HepG2 (cell line): ENCODE results near the gene OR1F1. TPM values are rescaled to one million over a fixed set of nuclear protein-coding genes. Genes with fewer than 3 reads are reported as not detected.

Experiments used
- CEBPG ChIP-seq: IDR thresholded peaks from 2 replicates; pipeline ENCODE4 v1.6.1; 2016
- HDAC6 ChIP-seq: fragments of 200-600 bp; sonication (generic); IDR thresholded peaks from 2 replicates; pipeline ENCODE4 v1.7.0; 2017; ENCODE audit warnings: mild to moderate bottlenecking, antibody characterized with exemption, low read length, low read depth
- HES4 ChIP-seq: sonication (generic); formaldehyde crosslinking; IDR thresholded peaks from 2 replicates; pipeline ENCODE4 v1.9.0; 2021; ENCODE audit warnings: mild to moderate bottlenecking, missing genetic modification reagents, borderline replicate concordance
- KDM5A ChIP-seq: fragments of 200-600 bp; sonication (generic); IDR thresholded peaks from 2 replicates; pipeline ENCODE4 v1.7.0; 2018; ENCODE audit warnings: antibody characterized with exemption, mild to moderate bottlenecking, low read length, borderline replicate concordance
- MIXL1 ChIP-seq: IDR thresholded peaks from 2 replicates; pipeline ENCODE4 v1.6.1; 2016
- MTA3 ChIP-seq: sonication (generic); formaldehyde crosslinking; IDR thresholded peaks from 2 replicates; pipeline ENCODE4 v1.4.0; 2020; ENCODE audit warnings: missing genetic modification reagents
- NFATC3 ChIP-seq: sonication (generic); formaldehyde crosslinking; IDR thresholded peaks from 2 replicates; pipeline ENCODE4 v1.5.1; 2020; ENCODE audit warnings: mild to moderate bottlenecking, missing genetic modification reagents
- NR3C1 ChIP-seq: sonication (generic); formaldehyde crosslinking; IDR thresholded peaks from 2 replicates; pipeline ENCODE4 v1.4.0; 2020; ENCODE audit warnings: missing genetic modification reagents
- RFX1 ChIP-seq: fragments of 450-650 bp; IDR thresholded peaks from 2 replicates; pipeline ENCODE4 v1.6.1; 2017
- SNRNP70 ChIP-seq: fragments of 200-400 bp; formaldehyde crosslinking; IDR thresholded peaks from 2 replicates; pipeline ENCODE4 v1.6.1; 2017; ENCODE audit warnings: mild to moderate bottlenecking, low read depth, low read length, moderate library complexity
- TEAD3 ChIP-seq: optimal IDR thresholded peaks from 2 replicates; pipeline ENCODE3; 2016; ENCODE audit warnings: borderline replicate concordance
- TSC22D2 ChIP-seq: sonication (generic); formaldehyde crosslinking; IDR thresholded peaks from 2 replicates; pipeline ENCODE4 v1.5.1; 2020; ENCODE audit warnings: missing genetic modification reagents, mild to moderate bottlenecking, borderline replicate concordance
- ZBTB1 ChIP-seq: sonication (generic); formaldehyde crosslinking; IDR thresholded peaks from 2 replicates; pipeline ENCODE4 v1.4.0; 2020; ENCODE audit warnings: missing genetic modification reagents, borderline replicate concordance
- ZEB1 ChIP-seq: IDR thresholded peaks from 2 replicates; pipeline ENCODE4 v1.6.1; 2012; ENCODE audit warnings: mild to moderate bottlenecking, low read depth, inconsistent platforms; ENCODE audit not compliant: insufficient replicate concordance
- ZNF3 ChIP-seq: IDR thresholded peaks from 2 replicates; pipeline ENCODE4 v1.7.0; 2017; ENCODE audit warnings: inconsistent platforms
- ZNF547 ChIP-seq: sonication (generic); formaldehyde crosslinking; IDR thresholded peaks from 2 replicates; pipeline ENCODE4 v1.5.1; 2020; ENCODE audit warnings: mild to moderate bottlenecking, missing genetic modification reagents
- ZNF562 ChIP-seq: sonication (generic); formaldehyde crosslinking; IDR thresholded peaks from 2 replicates; pipeline ENCODE4 v1.8.0; 2022; ENCODE audit warnings: missing genetic modification reagents, borderline replicate concordance
- ZNF644 ChIP-seq: IDR thresholded peaks from 2 replicates; pipeline ENCODE4 v1.6.1; 2016; ENCODE audit warnings: low read depth
- polyA plus RNA-seq, 8 experiments: library from polyadenylated mRNA; depleted of rRNA in 3 of 8; stranded (reverse) in 7 of 8; unstranded in 1 of 8; fragments of >200 nt; fragmentation: Illumina TruSeq in 4 of 8; extraction: Trizol in 4 of 8; gene quantifications; 2 replicates each; pipeline versions ENCODE4 v1.2.1 to v1.2.3, GENCODE V29; 2011 to 2016; ENCODE audit warnings: low read depth in 4 of 8, missing spikeins in 1 of 8, mixed read lengths in 1 of 8; ENCODE audit not compliant: insufficient read depth in 1 of 8
- total RNA-seq, 5 experiments: library from RNA; depleted of rRNA; stranded (reverse); fragments of >200 nt; fragmentation: Illumina TruSeq; extraction: Trizol; gene quantifications; 2 replicates each; pipeline ENCODE4 v1.2.3, GENCODE V29; 2016; ENCODE audit warnings: low read depth in 1 of 5
- TF ChIP-seq, protein P1 (sequence below): sonication (generic); IDR thresholded peaks from 2 replicates; pipeline ENCODE4 v1.6.1; 2016; ENCODE audit warnings: low read depth, borderline replicate concordance
- TF ChIP-seq, protein P2 (sequence below): sonication (generic); formaldehyde crosslinking; IDR thresholded peaks from 2 replicates; pipeline ENCODE4 v1.8.0; 2022; ENCODE audit warnings: missing genetic modification reagents, mild to moderate bottlenecking, moderate library complexity, borderline replicate concordance
- TF ChIP-seq, protein P3 (sequence below), 2 experiments: IDR thresholded peaks; 2 replicates each; pipeline ENCODE4 v1.6.1; 2011 to 2012; ENCODE audit warnings: low read length in 2 of 2, borderline replicate concordance in 1 of 2, low read depth in 1 of 2, mild to moderate bottlenecking in 1 of 2, moderate library complexity in 1 of 2
- TF ChIP-seq, protein P4 (sequence below): sonication (generic); formaldehyde crosslinking; IDR thresholded peaks from 2 replicates; pipeline ENCODE4 v1.5.0; 2020; ENCODE audit warnings: missing genetic modification reagents
- TF ChIP-seq, protein P5 (sequence below): sonication (generic); formaldehyde crosslinking; IDR thresholded peaks from 2 replicates; pipeline ENCODE4 v1.4.0; 2020; ENCODE audit warnings: missing genetic modification reagents

OR1F1 gene
- total and polyA plus RNA-seq, 2 of the 13 experiments (the other 11 are each of a cell fraction or from before 2014, with no cell fraction given): 0.90 TPM; not detected in 1

DNA sequence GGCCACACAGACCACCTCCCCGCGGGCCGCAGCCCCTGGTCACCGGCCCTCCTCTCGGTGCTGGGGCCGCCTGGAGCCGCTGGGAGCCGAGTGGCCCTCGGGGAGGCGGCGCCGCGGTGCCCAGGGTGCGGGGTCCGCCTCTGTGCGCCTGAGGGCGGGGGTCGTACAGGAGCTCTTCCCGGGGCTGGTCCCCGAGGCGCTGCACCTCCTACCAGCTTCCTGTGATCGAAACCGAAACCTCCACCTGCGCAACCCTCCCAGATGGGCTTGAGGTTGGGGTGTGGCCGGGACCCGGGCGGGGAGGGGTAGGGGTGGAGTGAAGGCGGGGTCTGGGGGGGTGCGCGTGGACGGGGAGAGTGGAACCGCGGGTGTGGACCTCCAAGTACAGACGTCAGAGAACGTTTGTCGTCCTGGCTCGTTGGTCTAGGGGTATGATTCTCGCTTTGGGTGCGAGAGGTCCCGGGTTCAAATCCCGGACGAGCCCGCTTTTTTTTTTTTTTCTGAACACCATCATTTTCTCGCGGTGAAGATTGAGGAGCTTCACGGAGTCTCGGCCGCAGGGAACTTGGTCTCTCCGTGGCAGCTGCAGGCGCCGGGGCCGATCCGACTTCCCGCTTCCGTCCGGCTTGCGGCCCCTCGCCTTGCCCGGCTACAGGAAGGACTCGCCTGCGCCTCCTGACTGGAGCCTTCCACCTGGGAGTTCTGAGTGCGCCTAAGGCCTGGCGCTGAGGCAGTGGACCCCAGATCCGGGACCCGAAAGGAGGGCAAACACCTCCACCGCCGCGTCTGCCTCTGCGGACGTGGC is 29.3 kb upstream of the OR1F1 start (continued):
- TF ChIP-seq, protein P1, sequence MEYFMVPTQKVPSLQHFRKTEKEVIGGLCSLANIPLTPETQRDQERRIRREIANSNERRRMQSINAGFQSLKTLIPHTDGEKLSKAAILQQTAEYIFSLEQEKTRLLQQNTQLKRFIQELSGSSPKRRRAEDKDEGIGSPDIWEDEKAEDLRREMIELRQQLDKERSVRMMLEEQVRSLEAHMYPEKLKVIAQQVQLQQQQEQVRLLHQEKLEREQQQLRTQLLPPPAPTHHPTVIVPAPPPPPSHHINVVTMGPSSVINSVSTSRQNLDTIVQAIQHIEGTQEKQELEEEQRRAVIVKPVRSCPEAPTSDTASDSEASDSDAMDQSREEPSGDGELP: peak; percentile 48; the same call in 1 of the 2 replicates
- TF ChIP-seq TSC22D2 (no peak), ZNF562 (CRISPR knock-in tag) (no peak), TEAD3 (peak; percentile 26), ZNF644 (CRISPR knock-in tag) (no peak), MIXL1 (CRISPR knock-in tag) (peak; percentile 38; the same call in 1 of the 2 replicates), ZNF3 (no peak), HDAC6 (no peak), ZBTB1 (no peak), CEBPG (CRISPR knock-in tag) (no peak; the same call in 1 of the 2 replicates), ZNF547 (CRISPR knock-in tag) (no peak), NR3C1 (CRISPR knock-in tag) (no peak), MTA3 (CRISPR knock-in tag) (no peak), HES4 (no peak), KDM5A (no peak), NFATC3 (CRISPR knock-in tag) (no peak), ZEB1 (peak; percentile 40), SNRNP70 (no peak), RFX1 (no peak)
- TF ChIP-seq, protein P2, sequence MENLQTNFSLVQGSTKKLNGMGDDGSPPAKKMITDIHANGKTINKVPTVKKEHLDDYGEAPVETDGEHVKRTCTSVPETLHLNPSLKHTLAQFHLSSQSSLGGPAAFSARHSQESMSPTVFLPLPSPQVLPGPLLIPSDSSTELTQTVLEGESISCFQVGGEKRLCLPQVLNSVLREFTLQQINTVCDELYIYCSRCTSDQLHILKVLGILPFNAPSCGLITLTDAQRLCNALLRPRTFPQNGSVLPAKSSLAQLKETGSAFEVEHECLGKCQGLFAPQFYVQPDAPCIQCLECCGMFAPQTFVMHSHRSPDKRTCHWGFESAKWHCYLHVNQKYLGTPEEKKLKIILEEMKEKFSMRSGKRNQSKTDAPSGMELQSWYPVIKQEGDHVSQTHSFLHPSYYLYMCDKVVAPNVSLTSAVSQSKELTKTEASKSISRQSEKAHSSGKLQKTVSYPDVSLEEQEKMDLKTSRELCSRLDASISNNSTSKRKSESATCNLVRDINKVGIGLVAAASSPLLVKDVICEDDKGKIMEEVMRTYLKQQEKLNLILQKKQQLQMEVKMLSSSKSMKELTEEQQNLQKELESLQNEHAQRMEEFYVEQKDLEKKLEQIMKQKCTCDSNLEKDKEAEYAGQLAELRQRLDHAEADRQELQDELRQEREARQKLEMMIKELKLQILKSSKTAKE (CRISPR knock-in tag): no peak
- TF ChIP-seq, protein P3, sequence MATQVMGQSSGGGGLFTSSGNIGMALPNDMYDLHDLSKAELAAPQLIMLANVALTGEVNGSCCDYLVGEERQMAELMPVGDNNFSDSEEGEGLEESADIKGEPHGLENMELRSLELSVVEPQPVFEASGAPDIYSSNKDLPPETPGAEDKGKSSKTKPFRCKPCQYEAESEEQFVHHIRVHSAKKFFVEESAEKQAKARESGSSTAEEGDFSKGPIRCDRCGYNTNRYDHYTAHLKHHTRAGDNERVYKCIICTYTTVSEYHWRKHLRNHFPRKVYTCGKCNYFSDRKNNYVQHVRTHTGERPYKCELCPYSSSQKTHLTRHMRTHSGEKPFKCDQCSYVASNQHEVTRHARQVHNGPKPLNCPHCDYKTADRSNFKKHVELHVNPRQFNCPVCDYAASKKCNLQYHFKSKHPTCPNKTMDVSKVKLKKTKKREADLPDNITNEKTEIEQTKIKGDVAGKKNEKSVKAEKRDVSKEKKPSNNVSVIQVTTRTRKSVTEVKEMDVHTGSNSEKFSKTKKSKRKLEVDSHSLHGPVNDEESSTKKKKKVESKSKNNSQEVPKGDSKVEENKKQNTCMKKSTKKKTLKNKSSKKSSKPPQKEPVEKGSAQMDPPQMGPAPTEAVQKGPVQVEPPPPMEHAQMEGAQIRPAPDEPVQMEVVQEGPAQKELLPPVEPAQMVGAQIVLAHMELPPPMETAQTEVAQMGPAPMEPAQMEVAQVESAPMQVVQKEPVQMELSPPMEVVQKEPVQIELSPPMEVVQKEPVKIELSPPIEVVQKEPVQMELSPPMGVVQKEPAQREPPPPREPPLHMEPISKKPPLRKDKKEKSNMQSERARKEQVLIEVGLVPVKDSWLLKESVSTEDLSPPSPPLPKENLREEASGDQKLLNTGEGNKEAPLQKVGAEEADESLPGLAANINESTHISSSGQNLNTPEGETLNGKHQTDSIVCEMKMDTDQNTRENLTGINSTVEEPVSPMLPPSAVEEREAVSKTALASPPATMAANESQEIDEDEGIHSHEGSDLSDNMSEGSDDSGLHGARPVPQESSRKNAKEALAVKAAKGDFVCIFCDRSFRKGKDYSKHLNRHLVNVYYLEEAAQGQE (IDR thresholded peaks at IDR 0.05; ENCODE audit: borderline replicate concordance in 1 of 2, low read depth in 1 of 2, low read length in 2 of 2): no peak
- TF ChIP-seq, protein P4, sequence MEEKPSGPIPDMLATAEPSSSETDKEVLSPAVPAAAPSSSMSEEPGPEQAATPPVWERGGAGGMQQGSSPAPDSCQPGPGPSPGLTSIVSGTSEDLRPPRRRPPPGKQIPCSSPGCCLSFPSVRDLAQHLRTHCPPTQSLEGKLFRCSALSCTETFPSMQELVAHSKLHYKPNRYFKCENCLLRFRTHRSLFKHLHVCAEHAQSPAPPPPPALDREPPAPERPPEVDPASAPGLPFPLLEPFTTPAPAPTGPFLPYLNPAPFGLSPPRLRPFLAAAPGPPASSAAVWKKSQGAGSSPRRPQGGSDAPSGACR (CRISPR knock-in tag): no peak
- TF ChIP-seq, protein P5, sequence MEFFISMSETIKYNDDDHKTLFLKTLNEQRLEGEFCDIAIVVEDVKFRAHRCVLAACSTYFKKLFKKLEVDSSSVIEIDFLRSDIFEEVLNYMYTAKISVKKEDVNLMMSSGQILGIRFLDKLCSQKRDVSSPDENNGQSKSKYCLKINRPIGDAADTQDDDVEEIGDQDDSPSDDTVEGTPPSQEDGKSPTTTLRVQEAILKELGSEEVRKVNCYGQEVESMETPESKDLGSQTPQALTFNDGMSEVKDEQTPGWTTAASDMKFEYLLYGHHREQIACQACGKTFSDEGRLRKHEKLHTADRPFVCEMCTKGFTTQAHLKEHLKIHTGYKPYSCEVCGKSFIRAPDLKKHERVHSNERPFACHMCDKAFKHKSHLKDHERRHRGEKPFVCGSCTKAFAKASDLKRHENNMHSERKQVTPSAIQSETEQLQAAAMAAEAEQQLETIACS (CRISPR knock-in tag): peak; percentile 40; the same call in 1 of the 2 replicates
